CD14-positive monocyte (primary cell): ENCODE data around the gene SUCLG2. TPM values are rescaled to one million over a fixed set of nuclear protein-coding genes. Genes with fewer than 3 reads are reported as not detected.

Experiments
- DNase-seq, 3 donors: peaks; one replicate each; pipeline ENCODE4 v3.0.0-alpha.2; 2011 to 2022
- H2AFZ ChIP-seq: 2 replicates; pipeline ENCODE4 v1.6.0; 2012; ENCODE audit warnings: mild to moderate bottlenecking, low read depth, low read length, inconsistent platforms; ENCODE audit not compliant: insufficient read depth, poor library complexity, severe bottlenecking
- H3K27ac ChIP-seq, 2 donors: 1 replicate in 1 of 2; 2 replicates in 1 of 2; pipeline ENCODE4 v1.5.1; 2012 to 2013; ENCODE audit warnings: low read length in 2 of 2, control low read depth in 1 of 2, inconsistent platforms in 1 of 2, low read depth in 1 of 2, mild to moderate bottlenecking in 1 of 2
- H3K27me3 ChIP-seq, 2 donors: one replicate each; pipeline versions ENCODE4 v1.6.0 to v1.6.1; 2011 to 2013; ENCODE audit warnings: low read length in 2 of 2; ENCODE audit not compliant: control insufficient read depth in 2 of 2, insufficient read depth in 2 of 2
- H3K36me3 ChIP-seq, 2 donors: replicated peaks in 1 of 2; 1 replicate in 1 of 2; 2 replicates in 1 of 2; pipeline versions ENCODE4 v1.5.1 to v1.6.1; 2012 to 2013; ENCODE audit warnings: low read length in 2 of 2, control low read depth in 1 of 2, inconsistent platforms in 1 of 2, mild to moderate bottlenecking in 1 of 2; ENCODE audit not compliant: insufficient read depth in 2 of 2, control insufficient read depth in 1 of 2
- H3K4me1 ChIP-seq, 2 donors: 1 replicate in 1 of 2; 2 replicates in 1 of 2; pipeline versions ENCODE4 v1.5.1 to v1.6.1; 2012 to 2013; ENCODE audit warnings: low read length in 2 of 2, control low read depth in 1 of 2, inconsistent platforms in 1 of 2, mild to moderate bottlenecking in 1 of 2, moderate library complexity in 1 of 2; ENCODE audit not compliant: insufficient read depth in 2 of 2, control insufficient read depth in 1 of 2
- H3K4me2 ChIP-seq: replicated peaks from 2 replicates; pipeline ENCODE3; 2012; ENCODE audit warnings: low read length, moderate library complexity, mild to moderate bottlenecking; ENCODE audit not compliant: poor library complexity, severe bottlenecking; ENCODE audit errors: extremely low read depth
- H3K4me3 ChIP-seq, 3 experiments: fragments of 200-600 bp in 1 of 3; sonication (generic) in 1 of 3; replicated peaks in 1 of 3; 1 replicate in 2 of 3; 2 replicates in 1 of 3; pipeline ENCODE4 v1.5.1; 2011 to 2013; ENCODE audit warnings: low read length in 3 of 3, mild to moderate bottlenecking in 3 of 3, control low read depth in 2 of 3, low read depth in 2 of 3, inconsistent platforms in 1 of 3, moderate library complexity in 1 of 3
- H3K79me2 ChIP-seq: 2 replicates; pipeline ENCODE4 v1.6.0; 2012; ENCODE audit warnings: mild to moderate bottlenecking, control low read depth, inconsistent platforms, low read length, moderate library complexity; ENCODE audit not compliant: insufficient read depth
- H3K9ac ChIP-seq: 2 replicates; pipeline ENCODE4 v1.6.0; 2017; ENCODE audit warnings: low read length, mild to moderate bottlenecking; ENCODE audit not compliant: insufficient read depth, poor library complexity, severe bottlenecking
- H3K9me3 ChIP-seq, 2 donors: replicated peaks in 1 of 2; 1 replicate in 1 of 2; 2 replicates in 1 of 2; pipeline versions ENCODE4 v1.5.1 to v1.6.1; 2012 to 2013; ENCODE audit warnings: low read length in 2 of 2, control low read depth in 1 of 2; ENCODE audit not compliant: control insufficient read depth in 1 of 2, insufficient read depth in 1 of 2
- H4K20me1 ChIP-seq: 2 replicates; pipeline ENCODE4 v1.6.0; 2012; ENCODE audit warnings: mild to moderate bottlenecking, low read length, control low read depth, moderate library complexity; ENCODE audit not compliant: insufficient read depth
- H3K27ac Mint-ChIP-seq, 7 donors: one replicate each; pipeline ENCODE4 v1.8.0; 2020; ENCODE audit warnings: mild to moderate bottlenecking in 7 of 7, mixed read lengths in 7 of 7, moderate library complexity in 6 of 7, inconsistent platforms in 2 of 7
- H3K27me3 Mint-ChIP-seq, 3 donors: one replicate each; pipeline ENCODE4 v1.8.0; 2021 to 2022; ENCODE audit warnings: low read depth in 3 of 3, mild to moderate bottlenecking in 3 of 3, mixed read lengths in 3 of 3, moderate library complexity in 3 of 3, inconsistent platforms in 1 of 3
- H3K36me3 Mint-ChIP-seq, 2 donors: one replicate each; pipeline ENCODE4 v1.8.0; 2020; ENCODE audit warnings: mixed read lengths in 2 of 2, inconsistent platforms in 1 of 2, mild to moderate bottlenecking in 1 of 2
- H3K4me1 Mint-ChIP-seq: one replicate; pipeline ENCODE4 v1.8.0; 2020; ENCODE audit warnings: mild to moderate bottlenecking, mixed read lengths
- H3K4me3 Mint-ChIP-seq, 2 donors: one replicate each; pipeline ENCODE4 v1.8.0; 2020; ENCODE audit warnings: mild to moderate bottlenecking in 2 of 2, mixed read lengths in 2 of 2, moderate library complexity in 1 of 2
- H3K9me3 Mint-ChIP-seq, 7 donors: one replicate each; pipeline ENCODE4 v1.8.0; 2020 to 2022; ENCODE audit warnings: mixed read lengths in 7 of 7, mild to moderate bottlenecking in 6 of 7, moderate library complexity in 6 of 7, inconsistent platforms in 2 of 7
- WGBS: methylation state at CpG from one replicate; pipeline ENCODE4 v1.1.5; 2013; ENCODE audit warnings: missing lambda C conversion rate; ENCODE audit not compliant: insufficient coverage; 5-methylcytosine and 5-hydroxymethylcytosine counted together
- intact Hi-C, 2 donors: fragments of 100-400 bp; cut with micrococcal nuclease; formaldehyde crosslinking; loops; one replicate each; pipeline versions ENCODE4 v1.15.0 to v1.15.1; 2023
- polyA plus RNA-seq, 3 donors: library from polyadenylated mRNA; depleted of rRNA in 1 of 3; unstranded in 2 of 3; stranded (reverse) in 1 of 3; fragments of 300-500 nt in 2 of 3; fragments of >200 nt in 1 of 3; fragmentation: Illumina TruSeq in 2 of 3; gene quantifications; 1 replicate in 2 of 3; 2 replicates in 1 of 3; pipeline ENCODE4 v1.2.3, GENCODE V29; 2012 to 2021
- TF ChIP-seq, protein P1 (sequence below): fragments of 200-600 bp; IDR thresholded peaks from one replicate; pipeline ENCODE4 v1.8.0; 2022; ENCODE audit warnings: antibody characterized with exemption, mild to moderate bottlenecking

The SUCLG2 gene
- polyA plus RNA-seq, 3 donors = 10.8 to 37.5 (median 32.9) TPM

DNA sequence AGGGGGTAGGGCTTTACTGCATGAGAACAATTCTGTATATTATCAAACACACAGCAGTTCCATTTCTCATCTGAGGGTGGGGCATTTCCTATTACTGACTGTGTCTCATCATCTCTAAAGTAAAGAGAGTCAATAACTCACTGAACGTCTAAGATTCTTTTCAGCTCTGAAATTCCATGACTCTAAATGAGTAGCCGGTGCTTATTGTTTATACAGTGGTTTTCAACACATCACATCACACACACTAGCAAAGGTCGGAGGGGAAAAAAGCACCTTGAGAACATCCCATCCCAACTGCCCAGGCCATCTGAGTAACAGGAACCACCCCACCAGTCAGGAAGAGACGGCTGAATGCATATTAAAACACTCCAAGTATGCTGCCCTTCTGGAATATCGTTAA lies 196.0 kb downstream of the SUCLG2 start:
- no peak overlapping the region for H3K27ac Mint-ChIP-seq

DNA sequence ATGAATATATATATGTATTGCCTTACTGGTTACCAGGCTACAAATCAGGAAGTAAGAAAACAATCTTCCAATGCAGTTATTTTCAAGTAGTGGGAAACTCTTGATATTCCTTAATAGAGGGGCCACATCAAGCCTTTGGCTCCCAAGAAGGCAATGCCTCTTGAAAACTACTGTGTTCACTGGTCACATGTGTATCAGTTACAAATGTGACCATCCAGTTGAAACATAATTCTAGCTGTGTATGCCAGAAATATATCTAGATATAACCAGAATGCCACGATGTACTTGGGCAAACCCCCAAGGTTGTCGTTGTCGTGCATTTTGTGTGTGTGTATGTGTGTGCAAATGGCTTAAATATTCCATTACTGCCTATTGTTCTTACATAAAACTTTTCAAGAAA lies 200.8 kb downstream of the SUCLG2 start:
- no peaks in the 10 kb centered on the region for H3K9me3 ChIP-seq

More for the DNA sequence above, 196.0 kb downstream of the SUCLG2 start:
- WGBS = 100% methylated on average over 1 of the region's 5 CpGs
- Histone ChIP-seq H3K9ac (no peak overlapping the region), H3K4me2 (no peak overlapping the region), H3K36me3 (no peaks in the 10 kb centered on the region), H3K4me3 (no peak overlapping the region), H3K27me3 (no peaks in the 10 kb centered on the region), H4K20me1 (no peaks in the 10 kb centered on the region), H3K9me3 (no peaks in the 10 kb centered on the region), H3K79me2 (no peaks in the 10 kb centered on the region), H2AFZ (no peak overlapping the region), H3K27ac (no peak overlapping the region), H3K4me1 (no peaks in the 10 kb centered on the region)
- DNase-seq = no peak
- H3K36me3 Mint-ChIP-seq = peaks cover 3 to 9% of the 10 kb centered on the region in 2 donors
- H3K4me3 Mint-ChIP-seq = no peak overlapping the region
- H3K9me3 Mint-ChIP-seq = peaks cover 0 to 9% (median 2%) of the 10 kb centered on the region in 7 donors
- intact Hi-C loops = no loop called here
- no peaks in the 10 kb centered on the region for H3K4me1 Mint-ChIP-seq
- H3K27me3 Mint-ChIP-seq = peaks cover 0 to 6% (median 3%) of the 10 kb centered on the region in 3 donors
- TF ChIP-seq, protein P1, sequence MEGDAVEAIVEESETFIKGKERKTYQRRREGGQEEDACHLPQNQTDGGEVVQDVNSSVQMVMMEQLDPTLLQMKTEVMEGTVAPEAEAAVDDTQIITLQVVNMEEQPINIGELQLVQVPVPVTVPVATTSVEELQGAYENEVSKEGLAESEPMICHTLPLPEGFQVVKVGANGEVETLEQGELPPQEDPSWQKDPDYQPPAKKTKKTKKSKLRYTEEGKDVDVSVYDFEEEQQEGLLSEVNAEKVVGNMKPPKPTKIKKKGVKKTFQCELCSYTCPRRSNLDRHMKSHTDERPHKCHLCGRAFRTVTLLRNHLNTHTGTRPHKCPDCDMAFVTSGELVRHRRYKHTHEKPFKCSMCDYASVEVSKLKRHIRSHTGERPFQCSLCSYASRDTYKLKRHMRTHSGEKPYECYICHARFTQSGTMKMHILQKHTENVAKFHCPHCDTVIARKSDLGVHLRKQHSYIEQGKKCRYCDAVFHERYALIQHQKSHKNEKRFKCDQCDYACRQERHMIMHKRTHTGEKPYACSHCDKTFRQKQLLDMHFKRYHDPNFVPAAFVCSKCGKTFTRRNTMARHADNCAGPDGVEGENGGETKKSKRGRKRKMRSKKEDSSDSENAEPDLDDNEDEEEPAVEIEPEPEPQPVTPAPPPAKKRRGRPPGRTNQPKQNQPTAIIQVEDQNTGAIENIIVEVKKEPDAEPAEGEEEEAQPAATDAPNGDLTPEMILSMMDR = no peak

More for the DNA sequence above, 200.8 kb downstream of the SUCLG2 start:
- no peaks in the 10 kb centered on the region for H3K79me2 ChIP-seq
- TF ChIP-seq, protein P1 = no peak
- no CpG with 5 or more reads among the region's 3 CpGs for WGBS
- H3K4me2 ChIP-seq = no peak overlapping the region
- no peak overlapping the region for H3K27ac ChIP-seq
- H2AFZ ChIP-seq = no peak overlapping the region
- H3K4me1 Mint-ChIP-seq = no peaks in the 10 kb centered on the region
- no peak overlapping the region for H3K4me3 Mint-ChIP-seq
- H3K36me3 Mint-ChIP-seq = peaks cover 1 to 3% of the 10 kb centered on the region in 2 donors
- no peak overlapping the region for H3K27ac Mint-ChIP-seq
- intact Hi-C loops = no loop called here
- H3K9me3 Mint-ChIP-seq = peaks cover 0 to 6% (median 0%) of the 10 kb centered on the region in 7 donors
- no peak for DNase-seq
- H3K9ac ChIP-seq = no peak overlapping the region
- H3K4me3 ChIP-seq = no peak overlapping the region
- H3K27me3 ChIP-seq = no peaks in the 10 kb centered on the region
- no peaks in the 10 kb centered on the region for H3K36me3 ChIP-seq
- H4K20me1 ChIP-seq = no peaks in the 10 kb centered on the region
- H3K27me3 Mint-ChIP-seq = peaks cover 0 to 3% (median 3%) of the 10 kb centered on the region in 3 donors
- no peaks in the 10 kb centered on the region for H3K4me1 ChIP-seq
